ENCODE data around the gene PIGX. TPM values are rescaled to one million over a fixed set of nuclear protein-coding genes. Genes with fewer than 3 reads are reported as not detected.

PIGX gene
- total RNA-seq (2022) (24.6 and 31.1 TPM in 2 replicates), Bru-seq, nascent RNA (percentile 66 among the genes with signal in this experiment), BruChase-seq, experiment 1, labeled RNA remaining after a 2-hour chase (percentile 67 among the genes with signal in this experiment), BruChase-seq, experiment 2, labeled RNA remaining after a 6-hour chase (percentile 77 among the genes with signal in this experiment)
- long read RNA-seq, transcript PIGX-202 (6 exons, 3,057 nt) = major isoform, 33 of 54 reads
- long read RNA-seq, partial matches to known transcripts = 1 of 54 reads
- long read RNA-seq, other reads (novel, unspliced or antisense) = 16 of 54 reads

GRCh38 chr3:196711838-196712513 lies at the start of gene PIGX, which contains the start of gene CEP19:
PIGX (plus strand) TSS chr3:196712377.
CEP19 (minus strand) TSS chr3:196712250; CDS start chr3:196708657, 3,593 bp downstream.
- Mint-ChIP-seq H3K36me3 (ENCODE audit: insufficient read depth, unreplicated experiment) (no peaks in the 10 kb centered on the region), H3K4me1 (ENCODE audit: low read depth, unreplicated experiment) (no peaks in the 10 kb centered on the region), H3K4me3 (ENCODE audit: unreplicated experiment) (peak within 1 kb of the TSS; percentile 87), H3K27me3 (ENCODE audit: insufficient read depth, unreplicated experiment) (no peaks in the 10 kb centered on the region), H3K9me3 (ENCODE audit: unreplicated experiment) (no peaks in the 10 kb centered on the region), H3K27ac (ENCODE audit: unreplicated experiment) (peak within 1 kb of the TSS; percentile 90)
- BruUV-seq (replicated peaks) = no TSS peak
- TF ChIP-seq CTCF (IDR thresholded peaks at IDR 0.05; ENCODE audit: insufficient read depth in 1 of 2, low read depth in 1 of 2, low read length in 1 of 2, severe bottlenecking in 1 of 2, unreplicated experiment in 1 of 2) = no peak
- DNase-seq = peak; percentile 76 to 89
- CTCF ChIA-PET = interaction anchor here (0.5 to 1.2 kb wide), 2 partner anchors 78 to 102 kb away, joined by 4 to 6 read pairs; no protein-coding TSS in a partner anchor
- peak within 1 kb of the TSS; percentile 90 for H3K4me3 ChIP-seq (ENCODE audit: low read depth, low read length)
- intact Hi-C loops (cut with micrococcal nuclease; ENCODE audit: unreplicated experiment) = loop anchor here (1.0 kb wide), 1 partner anchor 27 kb away; the partner anchor contains the start of gene PAK2
- no peaks in the 10 kb centered on the region for H3K4me1 ChIP-seq
- H3K9me3 ChIP-seq = no peaks in the 10 kb centered on the region
- POLR2A ChIA-PET = interaction anchor here (1.2 to 1.3 kb wide), 2 partner anchors 28 to 156 kb away, joined by 6 to 12 read pairs; partner anchors contain the start of genes PAK2 and SENP5
- H3K27me3 ChIP-seq (replicated peaks; ENCODE audit: control insufficient read depth, insufficient read depth, low read length) = no peaks in the 10 kb centered on the region
- no peaks in the 10 kb centered on the region for H3K36me3 ChIP-seq (ENCODE audit: control insufficient read depth, insufficient read depth, low read length)

GRCh38 chr3:196662711-196663571 lies 49.2 kb upstream of the PIGX start:
- Mint-ChIP-seq H3K36me3 (ENCODE audit: insufficient read depth, unreplicated experiment) (no peaks in the 10 kb centered on the region), H3K4me3 (ENCODE audit: unreplicated experiment) (no peak overlapping the region), H3K27ac (ENCODE audit: unreplicated experiment) (no peak overlapping the region), H3K9me3 (ENCODE audit: unreplicated experiment) (no peaks in the 10 kb centered on the region), H3K4me1 (ENCODE audit: low read depth, unreplicated experiment) (peaks cover 6% of the 10 kb centered on the region), H3K27me3 (ENCODE audit: insufficient read depth, unreplicated experiment) (no peaks in the 10 kb centered on the region)
- BruUV-seq (replicated peaks) = no TSS peak
- no peaks in the 10 kb centered on the region for H3K27me3 ChIP-seq (replicated peaks; ENCODE audit: control insufficient read depth, insufficient read depth, low read length)
- H3K4me3 ChIP-seq (ENCODE audit: low read depth, low read length) = no peak overlapping the region
- CTCF ChIA-PET = no interaction called here
- DNase-seq = no peak
- no peaks in the 10 kb centered on the region for H3K36me3 ChIP-seq (ENCODE audit: control insufficient read depth, insufficient read depth, low read length)
- H3K4me1 ChIP-seq = no peaks in the 10 kb centered on the region
- TF ChIP-seq CTCF (IDR thresholded peaks at IDR 0.05; ENCODE audit: insufficient read depth in 1 of 2, low read depth in 1 of 2, low read length in 1 of 2, severe bottlenecking in 1 of 2, unreplicated experiment in 1 of 2) = no peak
- no peaks in the 10 kb centered on the region for H3K9me3 ChIP-seq
- intact Hi-C loops (cut with micrococcal nuclease; ENCODE audit: unreplicated experiment) = no loop called here
- POLR2A ChIA-PET = no interaction called here

Data from Caco-2 (cell line).